ENCODE data around the gene CHST8. TPM values are rescaled to one million over a fixed set of nuclear protein-coding genes. Genes with fewer than 3 reads are reported as not detected.

Gene CHST8
- total RNA-seq, 1 experiment from 2014 or later, result not detected

DNA sequence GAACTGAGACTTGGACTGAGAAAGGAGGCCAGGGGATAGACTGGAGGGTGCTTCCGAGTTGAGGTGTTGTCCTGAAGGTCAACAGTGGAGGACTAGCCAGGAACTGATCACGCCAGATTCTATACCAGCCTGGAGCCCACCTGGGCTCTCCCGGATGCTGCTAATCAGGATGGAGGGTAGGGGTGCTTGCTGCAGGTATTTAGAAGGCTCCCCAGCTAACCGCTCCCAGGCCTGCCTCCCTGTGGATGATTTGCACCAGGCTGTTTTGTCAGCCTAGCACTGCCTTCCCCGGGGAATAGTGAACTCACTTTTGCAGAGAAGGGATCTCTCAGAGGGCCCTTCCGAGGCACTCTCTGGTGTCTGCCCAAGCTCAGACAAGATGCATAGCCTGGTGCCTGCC is 114.4 kb downstream of the CHST8 start:
- DNase-seq (ENCODE audit: low read depth), result no peak

DNA sequence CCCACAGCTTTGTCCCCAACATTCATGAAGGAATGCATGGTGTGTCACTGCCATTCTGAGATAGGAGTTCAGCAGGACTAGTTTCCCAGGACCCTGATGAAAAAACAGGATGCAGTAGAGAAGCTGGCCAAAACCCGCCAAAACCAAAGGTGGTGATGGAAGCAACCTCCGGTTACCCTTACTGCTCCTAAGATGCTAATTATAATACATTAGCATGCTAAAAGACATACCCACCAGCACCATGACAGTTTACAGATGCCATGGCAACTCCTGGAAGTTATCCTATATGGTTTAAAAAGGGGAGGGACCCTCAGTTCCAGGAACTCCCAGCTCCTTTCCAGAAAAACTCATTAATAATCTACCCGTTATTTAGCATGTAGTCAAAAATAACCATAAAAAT is 115.0 kb downstream of the CHST8 start:
- no peak for DNase-seq (ENCODE audit: low read depth)

DNA sequence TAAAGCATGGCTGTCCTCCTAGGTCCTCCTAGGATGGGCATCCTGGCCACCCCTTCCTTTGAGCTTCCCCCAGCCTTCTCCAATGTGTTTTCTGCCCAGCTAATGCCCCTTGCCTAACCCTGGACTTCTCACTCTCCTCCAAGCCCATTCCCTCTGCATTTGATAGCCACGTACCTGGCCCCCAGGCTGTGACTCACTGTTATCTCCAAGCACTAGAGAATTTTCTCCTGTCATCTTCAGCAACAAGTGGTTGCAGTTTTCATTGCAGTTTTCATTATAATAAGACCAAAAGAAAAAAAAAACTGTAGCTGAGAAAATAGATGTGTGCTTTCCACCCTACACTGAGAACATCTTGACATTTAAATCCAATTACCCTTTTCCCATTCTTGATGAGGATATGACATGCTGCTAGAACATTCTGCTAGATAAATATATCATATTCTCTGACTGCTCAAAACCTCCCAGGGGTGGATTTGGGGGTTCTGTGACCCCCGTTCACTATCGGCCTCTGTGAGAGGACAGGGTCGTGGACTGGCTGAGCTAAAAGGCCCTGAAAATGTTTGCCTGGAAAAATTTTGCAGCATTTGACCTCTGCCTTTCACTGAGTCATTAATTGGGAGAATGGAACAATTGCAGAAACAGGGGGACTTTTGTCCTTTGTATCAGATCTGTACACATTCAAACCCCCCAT is 116.1 kb downstream of the CHST8 start:
- no peak for DNase-seq (ENCODE audit: low read depth)

DNA sequence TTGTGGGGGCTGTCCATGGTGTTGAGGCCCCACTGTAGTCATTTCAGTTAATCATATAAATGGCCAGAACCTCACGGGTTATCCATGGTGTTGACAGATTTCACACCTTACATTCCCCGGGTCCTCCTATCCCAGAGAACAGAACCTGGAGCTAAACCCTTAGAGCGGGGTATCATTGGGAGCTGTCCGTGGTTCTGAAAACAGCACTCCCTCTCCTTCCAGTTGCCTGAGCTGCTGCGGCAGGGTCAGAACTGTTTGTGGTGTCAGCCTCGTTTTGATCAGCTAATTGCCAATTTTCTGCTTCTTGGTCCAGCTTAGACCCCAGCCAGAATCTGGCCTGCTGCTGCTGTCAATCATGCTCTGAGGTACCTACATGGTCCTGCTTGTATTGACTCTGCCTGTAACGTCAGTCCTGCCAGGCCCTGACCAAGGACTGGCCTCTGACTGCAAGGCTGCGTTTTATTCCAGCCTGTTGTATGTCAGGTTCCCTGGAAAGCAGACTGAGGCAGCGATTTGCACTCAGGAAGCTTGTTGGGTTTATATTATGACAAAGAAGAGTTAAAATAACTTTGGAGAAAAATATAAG is 119.2 kb downstream of the CHST8 start:
- DNase-seq (ENCODE audit: low read depth), result peak; percentile 52

DNA sequence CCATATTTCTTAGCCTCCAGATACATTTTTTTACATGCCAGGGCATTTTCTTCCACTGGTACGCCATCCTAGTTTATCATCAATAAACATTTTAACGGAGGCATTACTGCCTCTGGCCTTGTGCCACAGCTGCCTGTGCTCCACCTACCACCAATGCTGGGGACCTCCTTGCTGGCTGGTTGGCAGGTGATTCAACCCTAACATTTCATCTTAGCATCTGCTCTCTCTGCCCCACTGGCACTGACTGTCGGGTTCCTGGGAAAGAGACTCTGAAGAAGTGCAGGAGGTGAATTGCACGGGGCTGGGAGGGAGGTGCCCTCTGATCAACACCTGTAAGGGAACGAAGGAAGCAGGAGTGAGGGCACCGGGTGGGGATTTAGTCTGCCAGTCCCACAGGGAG is 123.5 kb downstream of the CHST8 start:
- DNase-seq (ENCODE audit: low read depth), result no peak

DNA sequence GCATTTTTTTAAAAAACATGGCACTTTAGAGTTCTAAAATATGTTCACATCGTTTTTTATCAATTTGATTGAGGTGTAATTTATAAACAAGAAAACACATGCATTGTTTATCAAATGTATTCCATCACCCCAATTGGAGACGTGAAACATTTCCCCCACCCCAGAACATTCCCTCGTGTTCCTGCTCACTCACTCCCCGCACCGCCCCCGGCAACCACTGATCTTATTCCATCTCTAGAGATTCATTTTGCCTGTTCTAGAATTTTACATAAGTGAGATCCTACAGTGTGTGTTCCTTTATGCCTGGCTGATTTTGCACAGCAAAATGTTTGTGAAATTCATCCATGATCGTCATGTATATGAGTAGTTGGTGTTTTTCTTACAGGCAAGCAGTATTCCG is 124.4 kb downstream of the CHST8 start:
- no peak for DNase-seq (ENCODE audit: low read depth)

DNA sequence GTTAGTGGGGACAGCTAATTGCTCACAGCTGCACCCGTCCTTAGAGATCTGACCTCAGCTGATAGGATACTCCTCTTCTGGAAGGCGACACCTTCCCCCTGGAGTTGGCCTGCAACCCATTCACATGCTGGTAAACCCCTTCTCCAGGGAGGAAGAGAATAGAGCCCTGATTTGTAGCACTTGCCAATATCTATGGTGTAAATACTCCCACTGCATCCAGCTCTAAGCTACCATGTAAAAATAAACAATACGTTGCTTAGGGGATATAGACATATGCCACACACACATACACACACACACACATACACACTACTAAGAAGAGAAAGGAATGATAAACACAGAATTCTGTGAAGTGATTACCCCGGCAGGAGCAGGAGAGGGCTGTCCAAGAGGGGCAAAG is 125.5 kb downstream of the CHST8 start:
- DNase-seq (ENCODE audit: low read depth), result no peak

DNA sequence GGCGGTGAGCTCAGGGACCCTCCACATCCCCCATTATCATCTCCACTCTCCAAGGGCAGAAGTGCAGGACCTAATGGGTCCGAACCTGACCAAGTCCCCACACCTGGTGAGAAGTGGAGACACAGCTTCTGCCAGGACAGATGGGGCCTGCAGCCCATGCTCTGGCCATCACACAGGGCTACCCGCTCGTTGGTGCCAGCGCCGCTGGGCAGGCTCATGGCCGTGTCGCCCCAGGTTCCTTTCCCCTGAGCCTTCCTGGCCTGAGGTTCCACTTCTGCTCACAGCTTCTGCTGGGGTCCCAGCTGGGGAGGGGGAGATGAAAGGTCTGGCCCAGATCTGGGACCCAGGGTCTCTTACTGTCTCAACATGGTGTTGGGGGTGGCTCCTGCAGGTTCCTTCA is 126.5 kb downstream of the CHST8 start:
- no peak for DNase-seq (ENCODE audit: low read depth)

DNA sequence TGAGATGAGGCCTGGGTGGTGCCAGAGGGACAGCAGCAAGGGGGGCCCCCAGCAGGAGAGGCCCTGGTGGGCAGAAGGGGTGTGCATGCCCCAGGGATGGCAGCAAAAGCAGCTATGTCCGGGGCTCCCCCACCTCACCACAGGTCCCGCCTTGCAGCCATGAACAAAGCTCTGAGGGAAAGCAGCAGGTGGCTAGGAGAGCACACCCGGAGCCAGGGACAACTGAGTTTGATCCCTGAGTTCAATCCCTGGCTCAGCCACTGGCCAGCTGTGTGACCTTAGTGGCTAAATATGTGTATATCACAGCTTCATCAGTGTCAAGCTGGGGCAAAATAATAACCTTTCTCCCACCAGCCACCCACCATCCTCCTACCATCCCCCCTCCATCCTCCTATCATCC is 127.3 kb downstream of the CHST8 start:
- no peak for DNase-seq (ENCODE audit: low read depth)

DNA sequence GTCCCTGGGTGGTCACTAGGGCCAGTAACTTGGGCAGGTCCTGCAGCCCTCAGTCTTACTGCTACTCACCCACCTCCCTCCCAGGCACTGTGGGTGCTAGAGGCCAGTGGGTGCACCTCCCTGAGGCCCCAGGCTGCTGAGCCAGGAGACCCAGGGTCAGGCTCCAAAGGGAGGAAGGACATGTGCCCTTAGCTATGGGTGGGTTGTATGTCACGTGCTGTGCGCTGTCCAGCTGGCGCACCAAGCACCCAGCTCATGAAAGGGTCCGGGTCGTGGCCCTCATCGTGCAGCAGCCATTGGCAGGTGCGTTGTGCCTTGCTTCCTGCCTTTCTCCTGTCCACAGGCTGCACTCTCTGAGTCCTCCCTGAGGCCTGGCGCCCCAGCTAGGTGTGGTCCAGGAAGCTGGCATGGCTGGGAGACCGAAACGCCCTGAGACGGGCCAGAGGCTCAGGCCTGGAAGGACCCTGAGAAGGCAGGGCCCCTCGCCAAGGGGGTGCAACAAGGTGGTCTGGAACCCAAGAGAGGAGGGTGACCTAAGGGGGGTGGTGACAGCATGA is 127.9 kb downstream of the CHST8 start:
- no peak for DNase-seq (ENCODE audit: low read depth)

DNA sequence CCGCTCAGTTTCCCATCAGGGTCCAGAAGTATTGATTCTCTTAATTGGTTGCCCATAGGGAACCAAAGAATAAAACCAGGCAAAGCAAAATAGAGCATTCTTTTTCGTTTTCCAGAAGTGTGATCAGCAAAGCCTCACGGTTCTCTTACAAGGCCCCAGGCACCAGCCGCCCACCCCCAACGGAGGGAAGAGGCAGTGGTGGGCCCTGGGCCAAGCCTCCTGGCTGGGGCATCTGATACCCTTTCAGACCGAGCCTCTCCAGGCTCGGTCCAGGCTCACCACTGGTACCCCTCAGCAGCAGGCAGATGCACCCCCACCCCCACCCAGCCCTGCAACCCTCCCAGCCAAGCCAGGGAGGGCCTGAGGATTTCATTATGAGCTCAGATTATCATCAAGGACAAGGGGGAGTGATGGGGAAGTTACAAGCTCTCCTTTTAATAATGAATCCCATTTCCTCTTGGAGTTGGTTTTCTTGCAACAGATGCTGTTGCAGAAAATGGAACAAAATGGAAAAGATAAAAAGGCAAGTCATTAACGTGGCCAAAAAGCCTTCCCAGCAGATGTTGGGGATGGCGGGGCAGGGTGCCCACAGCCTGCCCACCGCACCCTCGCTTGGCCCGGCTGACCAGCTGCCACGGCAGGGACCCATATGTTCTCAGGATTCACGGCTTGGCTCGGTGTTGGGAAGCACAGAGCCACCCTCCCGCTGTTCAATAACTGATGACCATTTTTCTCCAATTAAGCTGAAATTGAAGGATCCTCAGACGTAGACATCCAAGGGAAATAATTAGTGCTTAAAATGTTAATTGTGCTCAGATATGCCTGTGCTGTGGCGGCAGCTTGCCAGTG is 129.1 kb downstream of the CHST8 start:
- no peak for DNase-seq (ENCODE audit: low read depth)

DNA sequence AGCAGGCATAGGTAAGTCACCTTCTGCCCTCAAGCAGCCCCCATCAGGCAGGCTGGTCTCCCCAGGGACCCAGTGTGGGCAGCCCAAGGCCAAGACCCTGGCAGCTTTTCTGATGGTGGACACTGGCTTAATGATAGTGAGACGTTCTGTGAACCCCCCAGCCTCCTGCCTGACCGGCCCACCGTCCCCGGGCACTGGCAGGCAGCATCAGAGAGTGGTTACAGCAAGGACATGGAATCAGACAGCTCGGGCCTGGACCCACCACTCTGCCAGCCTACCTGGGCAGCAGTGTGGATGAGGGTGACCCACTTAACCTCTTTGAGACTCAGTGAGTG is 129.7 kb downstream of the CHST8 start:
- no peak for DNase-seq (ENCODE audit: low read depth)

DNA sequence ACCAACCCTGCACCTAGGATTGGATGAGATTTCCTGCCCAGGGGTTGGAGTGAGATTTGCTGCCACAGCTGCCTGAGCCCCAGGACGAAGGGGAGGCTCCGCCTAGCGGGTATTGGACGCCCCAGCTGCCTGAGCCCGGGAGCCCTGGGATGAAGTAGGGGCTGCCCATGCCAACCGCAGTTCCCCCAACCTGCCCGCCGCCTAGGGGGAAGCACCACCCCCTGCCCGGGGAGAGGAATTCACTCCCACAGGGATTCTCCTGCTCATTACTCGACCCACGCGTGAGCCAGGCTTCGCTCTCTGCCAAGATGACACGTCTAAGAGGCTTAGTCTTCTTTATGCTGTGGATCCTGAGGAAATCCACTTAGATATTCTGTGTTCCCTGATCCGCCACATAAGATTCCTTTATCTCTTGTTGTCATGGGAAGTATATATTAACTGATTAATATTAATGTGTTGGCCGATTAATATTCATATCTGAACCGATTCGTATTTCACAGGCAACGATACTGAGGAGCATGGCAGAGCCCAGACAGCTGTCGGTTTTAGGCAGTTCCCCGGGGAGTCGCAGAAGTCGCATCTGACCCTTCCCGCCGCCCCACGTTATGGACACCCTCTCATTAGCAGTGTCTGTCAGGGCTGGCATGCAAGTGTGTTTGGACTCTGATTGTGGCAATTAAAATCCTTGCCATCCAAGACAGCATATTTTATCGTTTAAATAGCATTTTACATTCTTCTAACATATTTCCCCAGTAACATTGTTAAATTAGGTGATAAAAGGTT is 130.5 kb downstream of the CHST8 start:
- no peak for DNase-seq (ENCODE audit: low read depth)

DNA sequence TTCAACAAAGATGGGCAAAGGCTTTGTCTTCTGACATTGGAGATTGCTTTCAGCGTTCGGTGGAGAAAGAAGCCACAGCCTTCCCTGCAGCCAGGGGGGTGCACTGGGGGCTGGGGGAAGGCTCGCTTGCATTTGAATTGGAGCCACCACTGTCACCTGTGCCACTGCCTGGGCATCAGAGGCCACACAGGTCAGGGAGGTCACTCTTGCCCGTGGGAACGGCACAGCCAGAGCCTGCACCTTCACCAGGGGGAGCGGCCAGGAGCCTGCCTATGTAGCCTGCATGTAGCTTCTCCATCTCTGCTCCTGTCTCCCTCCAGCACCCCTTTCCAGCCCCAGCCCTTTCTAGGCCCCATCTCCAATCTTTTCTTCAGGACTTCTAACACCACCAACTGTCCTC is 131.2 kb downstream of the CHST8 start:
- DNase-seq (ENCODE audit: low read depth), result no peak

DNA sequence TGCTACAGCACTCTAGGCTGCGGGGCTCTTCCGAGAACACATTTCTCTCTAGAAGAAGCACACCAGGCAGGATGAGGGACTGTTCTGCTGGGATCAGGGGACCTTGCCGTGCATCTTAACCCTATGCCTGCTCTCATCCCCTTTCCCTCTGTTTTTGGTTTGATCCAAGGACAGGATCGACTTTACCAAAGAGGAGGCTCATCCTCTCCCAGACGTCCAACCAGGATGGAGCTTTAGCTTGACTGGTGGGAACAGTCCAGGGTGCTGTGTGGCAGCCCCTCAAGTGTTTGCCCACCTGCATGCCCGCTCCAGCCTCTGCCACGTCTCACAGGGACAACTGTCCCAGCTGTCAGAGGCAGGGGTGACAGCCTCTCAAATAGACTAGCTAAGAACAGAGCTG is 132.6 kb downstream of the CHST8 start:
- DNase-seq (ENCODE audit: low read depth), result no peak

DNA sequence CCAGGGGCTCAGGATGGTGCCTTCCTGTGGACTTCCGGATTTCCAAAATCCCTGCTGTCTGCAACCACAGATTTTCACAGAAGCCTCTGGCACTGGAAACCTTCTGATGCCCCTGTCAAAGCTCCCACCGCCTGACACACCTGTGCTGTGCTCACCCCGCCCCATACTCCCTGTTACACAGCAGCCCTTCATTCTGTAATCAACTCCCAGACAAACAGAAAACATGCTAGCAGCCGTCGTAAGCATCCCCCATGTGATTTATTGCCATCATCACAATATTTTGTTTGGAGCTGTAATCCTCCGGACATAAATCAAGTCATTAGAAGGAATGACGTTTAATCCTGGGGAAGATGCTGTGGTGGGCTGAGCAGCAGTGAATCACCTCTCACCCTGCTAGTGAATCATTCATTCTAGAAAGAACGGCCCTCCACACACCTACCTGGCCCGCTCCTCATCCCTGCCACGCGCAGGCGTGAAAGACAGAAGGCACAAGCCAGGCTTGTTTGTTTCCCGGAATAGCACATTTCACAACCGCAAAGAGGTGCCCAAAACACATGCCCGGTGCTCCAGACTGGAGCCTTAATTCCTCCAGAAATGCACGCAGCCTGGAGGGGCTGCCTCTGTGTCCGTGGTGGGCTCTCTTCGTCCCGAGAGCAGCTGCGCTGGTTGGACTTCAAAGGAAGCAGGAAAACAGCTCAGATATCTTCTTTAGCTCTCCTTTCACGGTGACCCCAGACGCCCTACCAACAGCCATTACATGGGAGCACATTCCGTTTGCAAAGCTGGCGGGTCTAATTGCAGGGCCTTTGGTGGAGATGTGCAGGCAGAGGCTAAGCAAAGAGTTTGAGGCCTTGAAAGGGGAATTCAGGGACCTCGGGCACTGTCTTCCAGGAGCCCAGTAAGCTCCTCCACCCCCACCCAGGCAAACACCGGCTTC is 133.6 kb downstream of the CHST8 start:
- DNase-seq (ENCODE audit: low read depth), result no peak

DNA sequence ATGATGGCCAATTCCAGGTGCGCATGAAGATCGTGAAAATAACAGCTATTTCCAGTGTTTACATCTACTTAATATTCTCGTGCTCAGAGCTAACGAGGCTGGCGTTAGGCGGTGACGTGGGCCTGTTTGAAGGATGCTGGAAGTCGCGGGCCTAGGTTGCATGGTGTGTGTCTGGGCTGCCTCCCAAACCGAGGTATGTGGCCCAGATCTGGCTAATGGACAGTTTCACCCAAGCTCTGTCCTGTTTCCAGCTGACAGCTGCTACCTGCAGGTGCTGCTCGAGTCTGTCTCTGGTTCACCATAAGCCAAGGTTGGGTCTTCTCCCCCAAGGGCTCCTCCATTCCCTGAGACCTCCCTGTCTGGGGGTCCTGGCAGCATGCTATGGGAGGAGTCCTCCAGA is 134.4 kb downstream of the CHST8 start:
- DNase-seq (ENCODE audit: low read depth), result no peak

DNA sequence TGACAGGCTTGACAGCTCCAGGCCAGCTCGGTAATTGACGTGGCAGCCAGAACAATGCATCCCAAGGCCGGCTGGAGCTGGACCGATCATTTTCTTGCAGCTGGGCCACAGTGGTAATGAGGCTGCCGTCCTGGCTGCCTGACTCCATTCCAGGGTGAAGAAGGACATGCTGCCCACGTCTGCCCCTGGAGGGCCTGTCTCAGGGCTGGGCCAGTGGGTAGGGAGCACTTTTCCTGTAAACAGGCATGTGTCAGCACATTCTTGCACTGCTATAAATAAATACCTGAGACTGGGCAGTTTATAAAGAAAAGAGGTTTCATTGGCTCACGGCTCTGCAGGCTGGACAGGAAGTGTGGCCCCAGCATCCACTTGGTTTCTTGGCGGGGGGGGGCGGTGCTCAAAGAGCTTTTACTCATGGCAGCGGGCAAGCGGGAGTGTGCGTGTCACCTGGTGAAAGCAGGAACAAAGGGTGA is 136.8 kb downstream of the CHST8 start:
- DNase-seq (ENCODE audit: low read depth), result peak; percentile 41

DNA sequence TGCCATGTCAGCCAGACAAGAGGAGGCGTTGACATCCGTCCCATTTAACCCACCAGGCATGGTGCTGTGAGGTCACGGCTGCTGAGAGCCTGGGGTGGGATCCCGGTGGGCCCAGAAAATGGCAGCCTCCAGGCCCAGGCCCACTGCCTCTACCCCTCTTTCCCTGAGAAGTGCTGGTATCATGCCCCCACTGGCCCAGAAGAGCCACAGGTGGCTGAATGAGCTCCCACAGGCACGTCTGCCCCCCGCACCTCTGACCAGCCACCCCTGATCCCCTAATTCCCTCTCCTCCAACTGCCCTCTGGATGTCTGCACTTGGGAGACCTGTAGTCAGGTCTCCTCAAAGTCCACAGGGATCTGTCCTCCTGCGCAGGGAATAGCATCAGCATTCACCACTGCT is 137.6 kb downstream of the CHST8 start:
- DNase-seq (ENCODE audit: low read depth), result no peak

DNA sequence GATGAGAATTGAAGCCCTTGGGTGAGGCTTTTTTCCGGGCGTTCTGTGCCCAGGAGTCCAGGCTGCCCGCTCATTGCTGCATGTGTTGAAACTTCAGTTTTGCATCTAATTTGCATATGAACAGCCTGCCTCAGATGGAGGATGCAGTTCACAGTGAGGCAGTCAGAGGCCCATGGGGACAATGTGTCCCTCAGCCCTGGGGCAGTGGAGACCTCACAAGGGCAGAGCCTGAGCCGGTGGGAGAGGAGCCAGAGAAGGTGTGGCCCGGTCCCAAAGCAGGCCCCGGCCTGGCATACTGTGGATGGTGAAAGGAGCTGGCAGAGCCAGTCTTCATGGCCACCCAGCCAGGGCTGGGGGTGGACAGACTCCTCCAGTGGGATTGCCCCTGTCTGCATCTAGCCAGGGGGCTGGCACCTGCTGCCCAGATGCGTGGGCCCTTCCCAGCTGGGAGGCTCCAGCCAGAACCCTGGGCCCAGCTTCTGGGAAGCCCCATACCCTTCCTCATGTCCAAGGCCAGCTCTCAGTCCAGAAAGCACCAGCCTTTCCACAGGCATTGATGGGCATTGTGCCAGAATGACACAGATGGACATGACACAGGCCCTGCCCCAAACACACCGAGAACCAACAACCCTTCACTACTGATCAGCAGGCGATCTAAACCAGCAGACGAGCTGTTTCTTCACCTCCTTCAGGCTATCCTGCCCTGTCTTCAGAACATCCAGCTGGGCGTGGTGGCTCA is 142.0 kb downstream of the CHST8 start:
- DNase-seq (ENCODE audit: low read depth), result no peak

All from RPMI7951 (cell line).